GM19463 (cell line): Measurements from ENCODE around the gene SCAND1.
"Not testable (repeated sequence)": the region's sequence is repeated elsewhere in the genome, so short reads cannot be mapped to it uniquely, and the experiment has no call there.

Source experiments
- ATAC-seq: cut with Tn5 transposase; IDR thresholded peaks from one replicate; pipeline ENCODE4 v1.9.1; 2021; ENCODE audit warnings: mild to moderate bottlenecking, moderate library complexity; ENCODE audit not compliant: unreplicated experiment

Gene SCAND1

DNA sequence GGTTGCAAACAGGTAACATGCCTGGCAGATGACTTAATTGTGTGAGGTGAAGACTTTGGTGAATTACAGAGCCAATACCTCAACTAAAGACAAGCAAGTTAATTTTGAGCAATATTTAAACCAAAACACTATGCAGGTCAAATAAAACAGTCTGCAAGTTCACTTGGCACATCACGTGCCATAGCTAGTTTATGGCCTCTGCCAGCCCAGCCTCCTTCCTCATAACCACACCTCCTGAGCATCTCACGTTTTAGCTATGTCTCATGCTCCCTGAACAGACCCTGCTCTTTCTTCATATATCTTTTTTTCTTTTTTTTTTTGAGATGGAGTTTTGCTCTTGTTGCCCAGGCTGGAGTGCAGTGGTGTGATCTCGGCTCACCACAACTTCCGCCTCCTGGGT is 9.6 kb upstream of the SCAND1 start:
- no peak for ATAC-seq

- not testable (repeated sequence) for ATAC-seq
Measured at GRCh38 chr20:35959291-35959690, 5.0 kb upstream of the SCAND1 start.

GRCh38 chr20:35956616-35957015 is 2.3 kb upstream of the SCAND1 start:
- no peak for ATAC-seq

DNA sequence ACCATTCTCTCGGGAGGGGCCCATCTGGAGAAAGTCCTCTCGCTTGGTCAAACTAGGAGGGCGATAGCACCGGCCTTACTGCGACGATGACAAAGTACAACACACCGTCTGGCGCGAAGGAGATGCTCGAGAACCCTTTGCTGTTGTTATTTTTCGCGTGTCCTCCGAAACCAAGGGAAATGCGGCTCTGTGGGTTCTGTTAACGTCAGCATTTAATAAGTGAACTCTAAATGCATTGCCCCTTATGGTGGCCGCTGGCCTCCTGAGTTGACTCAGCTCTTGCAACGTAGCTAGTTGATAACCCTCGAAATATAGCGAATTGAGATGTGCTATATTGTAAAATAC is 577 bp upstream of the SCAND1 start:
- ATAC-seq = no peak

DNA sequence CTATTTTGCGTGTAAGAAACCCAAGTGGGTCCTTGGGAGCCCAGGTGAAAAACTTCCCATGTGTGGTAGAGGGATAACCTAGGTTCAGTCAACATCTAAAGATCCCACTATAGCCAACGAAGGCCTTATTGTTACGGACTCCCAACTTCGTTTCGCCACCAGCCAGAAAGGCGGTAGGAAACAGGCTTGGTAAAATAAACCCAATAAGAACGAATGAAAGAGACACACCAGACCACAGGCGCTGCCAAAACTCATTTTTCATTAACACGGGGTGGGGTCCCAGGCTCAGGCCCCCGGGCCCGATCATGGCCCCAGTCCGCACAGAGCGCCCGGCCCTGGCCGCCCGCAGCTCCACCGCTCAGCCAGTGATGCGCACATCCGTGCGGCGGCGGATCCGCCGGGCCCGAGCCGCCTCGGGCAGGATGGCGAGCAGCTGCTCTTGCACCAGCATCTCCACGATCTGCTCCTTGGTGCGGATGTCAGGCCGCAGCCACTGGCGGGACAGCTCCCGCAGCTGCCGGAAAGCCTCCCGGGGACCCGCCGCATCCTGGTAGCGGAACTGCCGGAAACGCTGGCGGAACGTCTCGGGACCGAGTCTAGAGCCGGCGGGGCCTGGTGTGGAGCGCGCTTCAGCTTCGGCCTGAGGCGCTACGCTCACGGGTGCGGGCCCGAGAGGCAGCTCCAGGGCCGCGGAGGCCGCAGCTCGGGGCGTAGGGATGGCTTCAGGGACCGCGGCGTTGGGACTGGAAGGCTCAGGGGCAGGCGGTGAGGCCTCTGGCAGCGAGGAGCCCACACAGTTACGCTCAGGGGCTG is 709 bp downstream of the SCAND1 start:
- peak; percentile 12 for ATAC-seq

GRCh38 chr20:35952480-35953386 is 1.6 kb downstream of the SCAND1 start:
- ATAC-seq = no peak

GRCh38 chr20:35952080-35952479 is 2.2 kb downstream of the SCAND1 start:
- not testable (repeated sequence) for ATAC-seq

- ATAC-seq = no peak
Measured at GRCh38 chr20:35950093-35950492, 4.2 kb downstream of the SCAND1 start.

DNA sequence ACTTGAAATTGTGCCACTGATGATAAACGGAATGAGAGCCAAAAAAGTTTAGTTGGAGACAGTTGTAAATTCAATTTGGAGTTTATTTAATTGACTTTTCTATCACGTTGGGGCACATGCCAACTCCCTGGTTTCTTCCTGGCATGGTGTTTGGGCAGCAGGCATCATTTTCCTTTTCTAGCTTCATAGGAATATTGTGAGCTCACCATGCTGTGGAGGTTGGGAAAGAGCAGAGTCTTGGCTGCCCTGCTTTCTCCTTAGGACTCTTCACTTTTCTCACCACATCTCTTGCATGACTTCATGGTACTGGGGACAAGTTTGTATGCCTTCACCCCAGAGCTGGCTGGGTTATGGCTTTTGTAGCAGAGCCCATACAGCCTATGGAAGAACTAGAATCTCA is 6.4 kb downstream of the SCAND1 start:
- no peak for ATAC-seq

DNA sequence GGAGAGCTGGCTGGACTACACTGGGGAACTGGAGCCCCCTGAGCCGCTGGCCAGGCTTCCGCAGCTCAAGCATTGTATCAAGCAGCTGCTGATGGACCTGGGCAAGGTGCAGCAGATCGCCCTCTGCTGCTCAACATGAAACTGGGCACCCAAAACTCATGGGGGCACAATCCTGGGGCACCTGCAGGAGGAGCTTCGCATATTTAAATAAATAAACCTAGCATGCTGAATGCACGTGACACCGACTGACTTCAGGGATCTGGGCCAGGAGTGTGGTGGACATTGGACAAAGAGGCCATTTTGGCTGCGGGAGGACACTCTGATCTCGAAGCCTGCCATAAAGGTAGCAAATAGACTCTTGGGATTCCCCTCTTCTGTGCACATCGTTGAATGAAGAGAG is 6.8 kb downstream of the SCAND1 start:
- no peak for ATAC-seq

- no peak for ATAC-seq
Measured at GRCh38 chr20:35942243-35942642, 12.1 kb downstream of the SCAND1 start.

DNA sequence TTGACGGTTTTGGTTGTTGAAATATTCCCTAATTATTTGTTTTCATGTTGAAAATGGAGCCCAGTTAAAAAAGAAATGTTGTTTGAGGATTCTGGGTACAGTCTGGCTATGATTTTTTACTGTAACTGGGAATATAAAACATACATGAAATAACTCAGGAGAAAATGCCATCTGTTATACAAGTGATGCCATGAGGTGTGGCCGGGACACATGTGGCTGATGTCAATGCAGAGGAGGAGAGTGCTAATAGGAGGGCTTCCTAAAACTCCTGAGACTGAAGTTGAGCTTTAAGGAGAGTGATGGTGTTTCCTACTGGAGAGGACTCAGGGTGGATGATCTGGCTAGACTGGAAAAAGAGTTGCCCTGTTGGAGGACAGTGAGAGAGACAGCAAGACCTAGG is 12.7 kb downstream of the SCAND1 start:
- ATAC-seq = no peak

DNA sequence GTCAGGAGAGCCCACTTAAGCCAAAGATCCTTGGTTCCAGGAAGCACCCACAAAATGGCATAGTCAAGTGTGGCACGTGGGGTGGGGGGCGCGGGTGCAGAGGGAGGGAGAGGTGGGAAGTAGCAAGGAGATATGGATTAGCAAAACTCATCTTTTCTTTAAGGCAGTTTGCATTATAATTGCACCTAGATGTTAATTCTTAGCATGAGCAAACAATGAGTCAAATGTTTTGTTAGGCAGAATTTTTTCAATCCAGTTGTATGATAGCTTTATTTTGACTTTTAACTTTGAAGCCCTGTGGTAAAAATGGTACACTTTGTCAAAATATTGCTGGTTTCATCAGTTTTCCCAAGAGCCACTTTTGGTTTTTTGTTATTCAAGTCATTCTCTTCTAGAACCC is 15.0 kb downstream of the SCAND1 start:
- no peak for ATAC-seq

DNA sequence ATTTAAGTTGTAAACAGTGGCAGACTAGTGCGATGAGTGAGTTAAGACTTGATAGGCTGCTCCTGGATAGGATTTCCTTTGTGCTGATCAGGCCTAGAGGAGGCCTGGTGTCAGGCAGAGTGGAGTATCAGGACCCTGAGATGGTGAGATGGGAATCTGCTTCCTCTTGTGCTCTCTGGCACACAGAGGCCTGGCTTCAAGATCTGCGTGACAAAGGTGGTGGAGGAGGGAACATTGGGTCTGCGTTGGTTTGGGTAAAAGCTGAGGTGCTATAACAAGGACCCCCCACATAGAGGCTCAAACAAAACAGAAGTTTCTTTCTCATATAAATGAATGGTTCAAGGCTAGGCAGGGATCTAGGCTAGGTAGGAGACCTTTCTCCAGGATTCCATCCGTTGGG is 20.3 kb downstream of the SCAND1 start:
- no peak for ATAC-seq

- ATAC-seq = no peak
Measured at GRCh38 chr20:35929301-35929700, 25.0 kb downstream of the SCAND1 start.

- no peak for ATAC-seq
Measured at GRCh38 chr20:35920523-35920922, 33.8 kb downstream of the SCAND1 start.

- ATAC-seq = no peak
Measured at GRCh38 chr20:35918021-35918420, 36.3 kb downstream of the SCAND1 start.

GRCh38 chr20:35917077-35917476 is 37.2 kb downstream of the SCAND1 start:
- no peak for ATAC-seq

GRCh38 chr20:35912881-35913280 is 41.4 kb downstream of the SCAND1 start:
- ATAC-seq = no peak

DNA sequence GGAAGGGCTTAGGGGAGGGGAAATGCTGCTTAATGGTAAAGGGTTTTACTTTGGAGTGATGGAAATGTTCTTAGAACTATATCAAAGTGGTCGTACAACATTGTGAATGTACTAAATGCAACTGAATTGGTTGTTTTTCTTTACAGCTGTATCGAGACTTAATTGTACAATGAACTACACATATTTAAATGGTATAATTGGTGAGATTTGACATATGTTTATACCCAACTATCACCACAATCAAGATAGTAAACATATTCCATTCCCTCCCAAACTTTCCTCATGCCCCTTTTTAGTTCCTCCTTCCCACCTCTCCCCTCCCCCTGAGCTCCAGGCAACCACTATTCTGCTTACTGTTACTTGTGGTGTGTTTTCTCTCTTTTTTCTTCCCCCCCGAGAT is 44.0 kb downstream of the SCAND1 start:
- no peak for ATAC-seq

DNA sequence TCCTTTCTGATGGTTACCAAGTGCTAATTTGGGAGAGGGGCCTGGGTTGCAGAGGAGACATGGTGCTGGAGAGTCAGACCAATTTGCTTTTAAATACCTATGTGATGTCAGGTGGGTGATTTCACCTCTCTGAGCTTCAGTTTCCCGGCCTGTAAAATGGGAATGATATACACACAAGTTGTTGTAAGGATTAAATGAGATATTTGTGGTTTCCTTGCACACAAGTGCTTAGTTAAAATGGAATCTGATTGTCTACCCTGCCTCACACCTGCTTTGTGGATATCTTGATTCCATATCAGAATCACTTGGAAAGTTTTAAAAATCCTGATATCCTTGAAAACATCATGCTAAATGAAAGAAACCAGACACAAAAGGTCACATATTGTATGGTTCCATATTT is 44.5 kb downstream of the SCAND1 start:
- ATAC-seq = no peak

- no peak for ATAC-seq
Measured at GRCh38 chr20:35909176-35909575, 45.1 kb downstream of the SCAND1 start.
